Prostate gland (tissue), 2 donors: ENCODE data around the gene PGGHG. TPM values are rescaled to one million over a fixed set of nuclear protein-coding genes. Genes with fewer than 3 reads are reported as not detected.
A peak's percentile ranks its signal among the peaks of the same experiment; 100 is the strongest.

Experiments used
- DNase-seq: peaks from one replicate; pipeline ENCODE4 v3.0.0-alpha.2; 2019; ENCODE audit warnings: low spot score
- H3K27ac ChIP-seq, 2 donors: fragments of 200-600 bp; sonication (generic); 2 replicates each; pipeline ENCODE4 v1.5.1; 2017 to 2019
- H3K27me3 ChIP-seq: fragments of 200-600 bp; sonication (generic); replicated peaks from 2 replicates; pipeline ENCODE4 v1.5.1; 2019; ENCODE audit not compliant: insufficient read depth
- H3K36me3 ChIP-seq, 2 donors: fragments of 200-600 bp; sonication (generic); 1 replicate in 1 of 2; 2 replicates in 1 of 2; pipeline versions ENCODE4 v1.5.1 to v1.8.1; 2017 to 2019
- H3K4me1 ChIP-seq: fragments of 200-600 bp; sonication (generic); replicated peaks from 2 replicates; pipeline ENCODE4 v1.5.1; 2019
- H3K4me3 ChIP-seq, 2 donors: fragments of 200-600 bp; sonication (generic); 2 replicates each; pipeline ENCODE4 v1.5.1; 2017 to 2019
- H3K9me3 ChIP-seq: fragments of 200-600 bp; sonication (generic); 2 replicates; pipeline ENCODE4 v1.5.1; 2017
- CTCF ChIP-seq, 4 experiments: fragments of 200-600 bp in 2 of 4; fragments of 450-650 bp in 2 of 4; sonication (generic) in 2 of 4; IDR thresholded peaks; 1 replicate in 3 of 4; 2 replicates in 1 of 4; pipeline ENCODE4 v1.5.1; 2016 to 2019; ENCODE audit warnings: antibody characterized with exemption in 4 of 4, mild to moderate bottlenecking in 2 of 4, moderate library complexity in 2 of 4
- POLR2A ChIP-seq: fragments of 450-650 bp; IDR thresholded peaks from one replicate; pipeline ENCODE4 v1.6.1; 2016; ENCODE audit warnings: antibody characterized with exemption, mild to moderate bottlenecking
- POLR2AphosphoS5 ChIP-seq: sonication (generic); formaldehyde crosslinking; IDR thresholded peaks from one replicate; pipeline ENCODE4 v1.6.1; 2017; ENCODE audit warnings: antibody characterized with exemption
- WGBS: methylation state at CpG from one replicate; pipeline ENCODE4 v1.1.5; 2018; 5-methylcytosine and 5-hydroxymethylcytosine counted together
- intact Hi-C: fragments of 100-400 bp; cut with DNase I; formaldehyde crosslinking; loops from one replicate; pipeline ENCODE4 v1.14.2; 2022
- total RNA-seq, 2 donors: library from RNA; depleted of rRNA; stranded (reverse); fragments of >200 nt; gene quantifications; one replicate each; pipeline ENCODE4 v1.1.0, GENCODE V29; 2016

The PGGHG gene
- total RNA-seq, 2 donors from 2014 or later: 18.4 to 63.1 TPM

GRCh38 chr11:287821-288477, 977 bp upstream of the PGGHG start:
- H3K36me3 ChIP-seq: no peaks in the 10 kb centered on the region
- H3K9me3 ChIP-seq: no peaks in the 10 kb centered on the region
- TF ChIP-seq CTCF (IDR thresholded peaks at IDR 0.05) (no peak), POLR2A (no peak), POLR2AphosphoS5 (no peak)
- 25% methylated on average over 41 of the region's 41 CpGs for WGBS
- no peaks in the 10 kb centered on the region for H3K4me1 ChIP-seq
- no peak for DNase-seq
- H3K27me3 ChIP-seq: peaks cover 1% of the 10 kb centered on the region
- peak overlapping the region; percentile 60 to 62 for H3K27ac ChIP-seq
- intact Hi-C loops: no loop called here
- peak overlapping the region; percentile 63 to 64 for H3K4me3 ChIP-seq

GRCh38 chr11:289398-289711, 429 bp downstream of the PGGHG start:
- WGBS: 16% methylated on average over 12 of the region's 14 CpGs
- no peak for DNase-seq
- TF ChIP-seq POLR2AphosphoS5 (no peak), POLR2A (no peak), CTCF (IDR thresholded peaks at IDR 0.05) (no peak)
- H3K4me3 ChIP-seq: peak overlapping the region; percentile 63 to 64
- no peaks in the 10 kb centered on the region for H3K4me1 ChIP-seq
- no peaks in the 10 kb centered on the region for H3K36me3 ChIP-seq
- H3K27me3 ChIP-seq: no peaks in the 10 kb centered on the region
- peak overlapping the region; percentile 42 to 62 for H3K27ac ChIP-seq
- intact Hi-C loops: no loop called here
- H3K9me3 ChIP-seq: no peaks in the 10 kb centered on the region

- no peaks in the 10 kb centered on the region for H3K9me3 ChIP-seq
- no peaks in the 10 kb centered on the region for H3K4me1 ChIP-seq
- H3K27ac ChIP-seq: peak overlapping the region in 1 of 2 donors; percentile 62
- no peak for TF ChIP-seq POLR2A
- TF ChIP-seq CTCF (IDR thresholded peaks at IDR 0.05): no peak
- TF ChIP-seq POLR2AphosphoS5: no peak
- H3K4me3 ChIP-seq: peak overlapping the region in 1 of 2 donors; percentile 63
- 84% methylated on average over 48 of the region's 48 CpGs for WGBS
- intact Hi-C loops: no loop called here
- no peaks in the 10 kb centered on the region for H3K27me3 ChIP-seq
- DNase-seq: no peak
- H3K36me3 ChIP-seq: no peaks in the 10 kb centered on the region
Measured at GRCh38 chr11:289712-290620, 1.0 kb downstream of the PGGHG start.

GRCh38 chr11:290621-291231, 1.8 kb downstream of the PGGHG start:
- H3K27ac ChIP-seq: no peak overlapping the region
- no peaks in the 10 kb centered on the region for H3K27me3 ChIP-seq
- intact Hi-C loops: no loop called here
- TF ChIP-seq CTCF (IDR thresholded peaks at IDR 0.05) (no peak), POLR2A (no peak), POLR2AphosphoS5 (no peak)
- no peak for DNase-seq
- no peaks in the 10 kb centered on the region for H3K36me3 ChIP-seq
- no peaks in the 10 kb centered on the region for H3K9me3 ChIP-seq
- 84% methylated on average over 13 of the region's 13 CpGs for WGBS
- no peak overlapping the region for H3K4me3 ChIP-seq
- no peaks in the 10 kb centered on the region for H3K4me1 ChIP-seq
